Endothelial cell of umbilical vein (primary cell): ENCODE measurements around the gene CLIP2. TPM values are rescaled to one million over a fixed set of nuclear protein-coding genes. Genes with fewer than 3 reads are reported as not detected.
A peak's percentile ranks its signal among the peaks of the same experiment; 100 is the strongest.

Experiments used
- Bru-seq: library from RNA; stranded (reverse); fragments of 400-500 nt; gene quantifications from one replicate; lab custom pipeline; 2021; lab: Mats Ljungman, UMichigan
- BruChase-seq, 2 experiments: library from RNA; stranded (reverse); fragments of 400-500 nt; gene quantifications; one replicate each; lab custom pipeline; 2021; lab: Mats Ljungman, UMichigan
- BruUV-seq: library from RNA; stranded (reverse); fragments of 400-500 nt; replicated peaks from 2 replicates; lab custom pipeline; 2021; lab: Mats Ljungman, UMichigan
- CTCF ChIA-PET: fragments of 300-600, 350-600 bp; sonication (Branson Sonifier 250); formaldehyde crosslinking; loops from one replicate; lab custom pipeline; 2021; ENCODE audit warnings: antibody characterized with exemption, inconsistent platforms; lab: Charles Lee
- POLR2A ChIA-PET: fragments of 300-600, 350-600 bp; sonication (Branson Sonifier 250); formaldehyde crosslinking; loops from one replicate; lab custom pipeline; 2021; ENCODE audit warnings: antibody characterized with exemption, inconsistent platforms; lab: Charles Lee
- DNase-seq: peaks from one replicate; pipeline ENCODE4 v3.0.0-alpha.2; 2011; ENCODE audit warnings: low read depth, low spot score
- FAIRE-seq: peaks from 2 replicates; lab custom pipeline; 2011; peaks lifted over from hg19 to GRCh38; lab: Jason Lieb, UNC
- H2AFZ ChIP-seq: 2 replicates; pipeline ENCODE4 v1.6.0; 2012; ENCODE audit warnings: low read depth, low read length, control low read depth, inconsistent platforms
- H3K27ac ChIP-seq: 2 replicates; pipeline ENCODE4 v1.5.1; 2011; ENCODE audit warnings: low read depth, mild to moderate bottlenecking, control low read depth, low read length, moderate library complexity; ENCODE audit not compliant: insufficient read depth
- H3K27me3 ChIP-seq, 2 experiments: 2 replicates each; pipeline versions ENCODE4 v1.6.0 to v1.6.1; 2011; ENCODE audit warnings: low read length in 2 of 2, mixed read lengths in 1 of 2; ENCODE audit not compliant: control insufficient read depth in 2 of 2, insufficient read depth in 2 of 2
- H3K36me3 ChIP-seq, 2 experiments: 2 replicates in 1 of 2; 3 replicates in 1 of 2; pipeline ENCODE4 v1.5.1; 2011; ENCODE audit warnings: low read length in 2 of 2, mild to moderate bottlenecking in 1 of 2, moderate library complexity in 1 of 2; ENCODE audit not compliant: control insufficient read depth in 2 of 2, insufficient read depth in 2 of 2; ENCODE audit errors: extremely low read depth in 1 of 2
- H3K4me1 ChIP-seq: 3 replicates; pipeline ENCODE4 v1.5.1; 2011; ENCODE audit warnings: mild to moderate bottlenecking, low read length; ENCODE audit not compliant: control insufficient read depth, insufficient read depth; ENCODE audit errors: extremely low read depth
- H3K4me2 ChIP-seq: 2 replicates; pipeline ENCODE4 v1.6.1; 2011; ENCODE audit warnings: low read length, control low read depth, mixed read lengths; ENCODE audit not compliant: insufficient read depth
- H3K4me3 ChIP-seq, 3 experiments: fragments of 200-600 bp in 1 of 3; sonication (generic), shearing (Covaris generic) in 1 of 3; replicated peaks in 1 of 3; 2 replicates each; pipeline ENCODE4 v1.5.1; 2011 to 2016; ENCODE audit warnings: control low read depth in 3 of 3, low read length in 3 of 3, mild to moderate bottlenecking in 2 of 3, inconsistent platforms in 1 of 3, low read depth in 1 of 3, moderate library complexity in 1 of 3; ENCODE audit not compliant: insufficient read depth in 1 of 3
- H3K79me2 ChIP-seq: 2 replicates; pipeline ENCODE4 v1.6.0; 2012; ENCODE audit warnings: low read length, inconsistent platforms; ENCODE audit not compliant: control insufficient read depth, insufficient read depth
- H3K9ac ChIP-seq: replicated peaks from 2 replicates; pipeline ENCODE3; 2011; ENCODE audit warnings: low read length, control low read depth; ENCODE audit not compliant: insufficient read depth; ENCODE audit errors: extremely low read depth
- H3K9me1 ChIP-seq: replicated peaks from 3 replicates; pipeline ENCODE4 v1.6.0; 2011; ENCODE audit warnings: mild to moderate bottlenecking, low read length; ENCODE audit not compliant: control insufficient read depth, insufficient read depth; ENCODE audit errors: extremely low read depth
- H3K9me3 ChIP-seq: replicated peaks from 2 replicates; pipeline ENCODE4 v1.5.1; 2012; ENCODE audit warnings: low read length, inconsistent platforms; ENCODE audit not compliant: control insufficient read depth, insufficient read depth
- H4K20me1 ChIP-seq: replicated peaks from 2 replicates; pipeline ENCODE3; 2011; ENCODE audit warnings: mild to moderate bottlenecking, low read length; ENCODE audit not compliant: control insufficient read depth, insufficient read depth; ENCODE audit errors: extremely low read depth
- EZH2 ChIP-seq: IDR thresholded peaks from 2 replicates; pipeline ENCODE4 v1.6.1; 2012; ENCODE audit warnings: borderline replicate concordance, low read depth, mild to moderate bottlenecking, moderate library complexity, low read length, inconsistent platforms; ENCODE audit not compliant: severe bottlenecking
- FOS ChIP-seq: IDR thresholded peaks from 2 replicates; pipeline ENCODE4 v1.6.1; 2011; ENCODE audit warnings: mild to moderate bottlenecking, low read length, moderate library complexity, borderline replicate concordance; ENCODE audit not compliant: insufficient read depth
- GATA2 ChIP-seq: IDR thresholded peaks from 2 replicates; pipeline ENCODE4 v1.7.0; 2011; ENCODE audit warnings: low read depth, mild to moderate bottlenecking, moderate library complexity, mixed read lengths, low read length; ENCODE audit not compliant: insufficient read length, insufficient read depth
- JUN ChIP-seq: IDR thresholded peaks from 2 replicates; pipeline ENCODE4 v1.6.1; 2011; ENCODE audit warnings: borderline replicate concordance, low read depth; ENCODE audit not compliant: insufficient read length, insufficient read depth
- MAX ChIP-seq: IDR thresholded peaks from 2 replicates; pipeline ENCODE4 v1.6.1; 2011; ENCODE audit not compliant: insufficient read depth, insufficient read length
- MYC ChIP-seq: IDR thresholded peaks from one replicate; pipeline ENCODE4 v1.6.1; 2011; ENCODE audit warnings: mild to moderate bottlenecking, low read depth, low read length
- POLR2A ChIP-seq: IDR thresholded peaks from 2 replicates; pipeline ENCODE4 v1.6.1; 2012; ENCODE audit warnings: low read depth, mild to moderate bottlenecking, control low read depth, low read length
- POLR2AphosphoS5 ChIP-seq: IDR thresholded peaks from 2 replicates; pipeline ENCODE4 v1.6.1; 2012; ENCODE audit warnings: low read depth, mild to moderate bottlenecking, control low read depth, low read length, moderate library complexity; ENCODE audit not compliant: insufficient read depth
- dilution Hi-C: fragments of 300-500 bp; cut with MboI; formaldehyde crosslinking; loops from one replicate; pipeline ENCODE4 v1.15.0; 2019; ENCODE audit warnings: low sequenced_read_pairs; ENCODE audit not compliant: extremely low pct_ligation_motif_present
- intact Hi-C: fragments of 100-400 bp; cut with micrococcal nuclease; formaldehyde crosslinking; loops from one replicate; pipeline ENCODE4 v1.10.0; 2022
- long read RNA-seq: library from polyadenylated mRNA; stranded (forward); transcript quantifications from one replicate; pipeline ENCODE4 v2.0.0, GENCODE V29; 2021
- polyA minus RNA-seq, 3 experiments: library from RNA; depleted of rRNA, polyadenylated mRNA; stranded (reverse); fragments of >200 nt; gene quantifications; 1 replicate in 1 of 3; 2 replicates in 2 of 3; pipeline ENCODE4 v1.2.3, GENCODE V29; 2011
- polyA plus RNA-seq, 4 experiments: library from polyadenylated mRNA; depleted of rRNA in 3 of 4; stranded (reverse) in 3 of 4; unstranded in 1 of 4; fragments of >200 nt; gene quantifications; 2 replicates each; pipeline versions ENCODE4 v1.2.1 to v1.2.3, GENCODE V29; 2011 to 2012; ENCODE audit warnings: missing spikeins in 1 of 4
- total RNA-seq: library from RNA; stranded (reverse); gene quantifications from 2 replicates; pipeline ENCODE4 v1.2.3, GENCODE V29; 2021
- TF ChIP-seq, protein P1 (sequence below), 2 donors: IDR thresholded peaks; 1 replicate in 1 of 2; 2 replicates in 1 of 2; pipeline ENCODE4 v1.5.1; 2011; ENCODE audit warnings: low read length in 2 of 2, mild to moderate bottlenecking in 2 of 2, moderate library complexity in 2 of 2, control low read depth in 1 of 2, inconsistent platforms in 1 of 2, low read depth in 1 of 2; ENCODE audit not compliant: insufficient read depth in 1 of 2; ENCODE audit errors: extremely low read depth in 1 of 2

The CLIP2 gene
- total RNA-seq (37.1 and 38.0 TPM in 2 replicates), polyA plus RNA-seq (8.1 and 8.3 TPM in 2 replicates), polyA minus RNA-seq (16.3 and 16.4 TPM in 2 replicates), Bru-seq, nascent RNA (percentile 55 among the genes with signal in this experiment), BruChase-seq, experiment 1, labeled RNA remaining after a 6-hour chase (percentile 67 among the genes with signal in this experiment), BruChase-seq, experiment 2, labeled RNA remaining after a 2-hour chase (percentile 63 among the genes with signal in this experiment)
- polyA plus RNA-seq (2011; cell fraction: cytosol; rRNA removed) = 8.6 and 10.3 TPM in 2 replicates
- 12.8 and 13.4 TPM in 2 replicates for polyA plus RNA-seq (2011; cell fraction: nucleus; rRNA removed)
- polyA plus RNA-seq (2012) = 14.5 and 18.6 TPM in 2 replicates
- 3.8 TPM for polyA minus RNA-seq (2011; cell fraction: cytosol; rRNA and poly(A)+ RNA removed)
- 11.4 and 21.5 TPM in 2 replicates for polyA minus RNA-seq (2011; cell fraction: nucleus; rRNA and poly(A)+ RNA removed)
- long read RNA-seq, full-length matches to known transcripts = 9 of 40 reads
- long read RNA-seq, partial matches to known transcripts = 15 of 40 reads
- long read RNA-seq, other reads (novel, unspliced or antisense) = 16 of 40 reads

- H3K27me3 ChIP-seq = no peaks in the 10 kb centered on the region
- no peaks in the 10 kb centered on the region for H3K36me3 ChIP-seq
- H3K4me2 ChIP-seq = peak within 1 kb of the TSS; percentile 86
- dilution Hi-C loops (no loop called here), intact Hi-C loops (loop anchor here (1.0 kb wide), 3 partner anchors 10 to 35 kb away; partner anchors contain the start of gene RFC2)
- DNase-seq = peak; percentile 67
- POLR2A ChIA-PET = interaction anchor here (0.9 kb wide), 1 partner anchor 9 kb away, joined by 3 read pairs; no protein-coding TSS in a partner anchor
- H3K4me3 ChIP-seq = peak within 1 kb of the TSS; percentile 75 to 90 (median 85)
- CTCF ChIA-PET = interaction anchor here (0.6 to 5.6 kb wide), 9 partner anchors 10 to 174 kb away, joined by 3 to 33 read pairs (median 4); no protein-coding TSS in a partner anchor
- peak; percentile 78 for FAIRE-seq
- peak within 1 kb of the TSS; percentile 99 for H2AFZ ChIP-seq
- no peaks in the 10 kb centered on the region for H4K20me1 ChIP-seq
- peak within 1 kb of the TSS; percentile 73 for H3K9ac ChIP-seq
- TF ChIP-seq POLR2A = peak; percentile 65
- TF ChIP-seq POLR2AphosphoS5 = peak; percentile 85
- TF ChIP-seq FOS = no peak
- no peaks in the 10 kb centered on the region for H3K9me3 ChIP-seq
- peaks cover 33% of the 10 kb centered on the region for H3K79me2 ChIP-seq
- peak within 1 kb of the TSS; percentile 29 for H3K27ac ChIP-seq
- H3K9me1 ChIP-seq = no peaks in the 10 kb centered on the region
- peaks cover 11% of the 10 kb centered on the region for H3K4me1 ChIP-seq
- BruUV-seq = no TSS peak
Measured at GRCh38 chr7:74289018-74289658, at the start of gene CLIP2. Gene CLIP2 (plus strand): TSS chr7:74289407. CDS start chr7:74317547, 28,140 bp downstream.

- H3K4me2 ChIP-seq = no peak overlapping the region
- H3K9me1 ChIP-seq = no peaks in the 10 kb centered on the region
- H3K79me2 ChIP-seq = no peaks in the 10 kb centered on the region
- FAIRE-seq (no peak), DNase-seq (no peak)
- POLR2A ChIA-PET = no interaction called here
- H3K9ac ChIP-seq = no peak overlapping the region
- no peak overlapping the region for H3K27ac ChIP-seq
- dilution Hi-C loops = no loop called here
- no peaks in the 10 kb centered on the region for H3K27me3 ChIP-seq
- intact Hi-C loops = no loop called here
- no TSS peak for BruUV-seq
- no peak overlapping the region for H2AFZ ChIP-seq
- no peaks in the 10 kb centered on the region for H3K9me3 ChIP-seq
- peaks cover 8 to 18% of the 10 kb centered on the region in 2 experiments for H3K36me3 ChIP-seq
- H3K4me3 ChIP-seq = no peak overlapping the region
- CTCF ChIA-PET = interaction anchor here (1.6 kb wide), 1 partner anchor 34 kb away, joined by 5 read pairs; no protein-coding TSS in a partner anchor
- TF ChIP-seq POLR2AphosphoS5 (no peak), POLR2A (no peak), FOS (no peak), MAX (no peak), GATA2 (no peak), EZH2 (no peak), MYC (no peak), JUN (no peak)
- TF ChIP-seq, protein P1, sequence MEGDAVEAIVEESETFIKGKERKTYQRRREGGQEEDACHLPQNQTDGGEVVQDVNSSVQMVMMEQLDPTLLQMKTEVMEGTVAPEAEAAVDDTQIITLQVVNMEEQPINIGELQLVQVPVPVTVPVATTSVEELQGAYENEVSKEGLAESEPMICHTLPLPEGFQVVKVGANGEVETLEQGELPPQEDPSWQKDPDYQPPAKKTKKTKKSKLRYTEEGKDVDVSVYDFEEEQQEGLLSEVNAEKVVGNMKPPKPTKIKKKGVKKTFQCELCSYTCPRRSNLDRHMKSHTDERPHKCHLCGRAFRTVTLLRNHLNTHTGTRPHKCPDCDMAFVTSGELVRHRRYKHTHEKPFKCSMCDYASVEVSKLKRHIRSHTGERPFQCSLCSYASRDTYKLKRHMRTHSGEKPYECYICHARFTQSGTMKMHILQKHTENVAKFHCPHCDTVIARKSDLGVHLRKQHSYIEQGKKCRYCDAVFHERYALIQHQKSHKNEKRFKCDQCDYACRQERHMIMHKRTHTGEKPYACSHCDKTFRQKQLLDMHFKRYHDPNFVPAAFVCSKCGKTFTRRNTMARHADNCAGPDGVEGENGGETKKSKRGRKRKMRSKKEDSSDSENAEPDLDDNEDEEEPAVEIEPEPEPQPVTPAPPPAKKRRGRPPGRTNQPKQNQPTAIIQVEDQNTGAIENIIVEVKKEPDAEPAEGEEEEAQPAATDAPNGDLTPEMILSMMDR (IDR thresholded peaks at IDR 0.05; ENCODE audit: extremely low read depth in 1 of 2, insufficient read depth in 1 of 2, low read depth in 1 of 2, low read length in 2 of 2) = no peak
- H3K4me1 ChIP-seq = no peaks in the 10 kb centered on the region
- no peaks in the 10 kb centered on the region for H4K20me1 ChIP-seq
Measured at GRCh38 chr7:74240482-74240881, 48.7 kb upstream of the CLIP2 start.
